Aorta (tissue), 5 donors: Measurements from ENCODE around the gene ARMC7. TPM values are rescaled to one million over a fixed set of nuclear protein-coding genes. Genes with fewer than 3 reads are reported as not detected.
"Not testable (repeated sequence)": the region's sequence is repeated elsewhere in the genome, so short reads cannot be mapped to it uniquely, and the experiment has no call there.

ENCODE experiments used
- ATAC-seq: fragments of 200-7000 bp; cut with Tn5 transposase; one replicate; pipeline ENCODE4 v1.9.1; 2022; ENCODE audit warnings: moderate library complexity; ENCODE audit not compliant: low FRiP score
- DNase-seq, 2 donors: peaks; one replicate each; pipeline ENCODE4 v3.0.0-alpha.2; 2020
- H3K27ac ChIP-seq, 2 donors: one replicate each; pipeline ENCODE4 v1.5.1; 2013; ENCODE audit warnings: low read length in 2 of 2, mild to moderate bottlenecking in 2 of 2, moderate library complexity in 2 of 2, control low read depth in 1 of 2, inconsistent platforms in 1 of 2, low read depth in 1 of 2
- H3K27me3 ChIP-seq, 2 donors: one replicate each; pipeline ENCODE4 v1.6.1; 2013; ENCODE audit warnings: control low read depth in 1 of 2, low read length in 1 of 2, mild to moderate bottlenecking in 1 of 2, moderate library complexity in 1 of 2; ENCODE audit not compliant: insufficient read depth in 2 of 2, control insufficient read depth in 1 of 2
- H3K36me3 ChIP-seq, 2 donors: one replicate each; pipeline ENCODE4 v1.6.1; 2013; ENCODE audit warnings: control low read depth in 1 of 2, low read length in 1 of 2, mild to moderate bottlenecking in 1 of 2; ENCODE audit not compliant: insufficient read depth in 2 of 2, control insufficient read depth in 1 of 2
- H3K4me1 ChIP-seq, 2 donors: one replicate each; pipeline ENCODE4 v1.6.1; 2013; ENCODE audit warnings: low read length in 2 of 2, control low read depth in 1 of 2, mild to moderate bottlenecking in 1 of 2, moderate library complexity in 1 of 2; ENCODE audit not compliant: insufficient read depth in 2 of 2, control insufficient read depth in 1 of 2
- H3K4me3 ChIP-seq, 2 donors: one replicate each; pipeline ENCODE4 v1.5.1; 2013; ENCODE audit warnings: low read length in 2 of 2, control low read depth in 1 of 2, mild to moderate bottlenecking in 1 of 2
- H3K9me3 ChIP-seq: one replicate; pipeline ENCODE4 v1.6.1; 2013; ENCODE audit warnings: mild to moderate bottlenecking, low read length; ENCODE audit not compliant: control insufficient read depth
- WGBS, 2 donors: extraction: QIAGEN DNeasy Blood & Tissue Kit; methylation state at CpG; one replicate each; pipeline ENCODE4 v1.1.7; 2013; 5-methylcytosine and 5-hydroxymethylcytosine counted together
- intact Hi-C, 2 donors: fragments of 100-400 bp; cut with DNase I; formaldehyde crosslinking; loops; one replicate each; pipeline versions ENCODE4 v1.14.2 to v1.15.0; 2022
- polyA plus RNA-seq, 2 donors: library from polyadenylated mRNA; stranded (reverse); fragments of 200-250 nt; gene quantifications; one replicate each; pipeline ENCODE4 v1.2.3, GENCODE V29; 2013
- total RNA-seq, 2 donors: library from RNA; stranded (reverse); fragmentation: NEBNext Ultra II Directional; extraction: Animal tissue kit (Norgen Biotek cat#: 25700); gene quantifications; one replicate each; pipeline ENCODE4 v1.2.1, GENCODE V29; 2021
- donor health status: healthy with polysubstance abuse.
- donor health status: Bipolar disorder and iron deficiency.
- donor health status: DM: no; HTN: no; CAD: no.
- donor health status: DM: no; HTN: no; CAD: no.
- donor health status: DM: yes; HTN: yes; CAD: no.

ARMC7 gene
- total and polyA plus RNA-seq, 4 donors, result 4.9 to 19.4 (median 8.6) TPM

- WGBS, 2 donors, result 91 to 92% methylated on average over 6 of the region's 6 CpGs
- Histone ChIP-seq H3K36me3 (no peaks in the 10 kb centered on the region), H3K27me3 (peaks cover 0 to 2% of the 10 kb centered on the region in 2 donors), H3K9me3 (no peaks in the 10 kb centered on the region), H3K4me3 (no peak overlapping the region), H3K27ac (no peak overlapping the region), H3K4me1 (no peaks in the 10 kb centered on the region)
- DNase-seq (no peak), ATAC-seq (no peak)
- intact Hi-C loops, result no loop called here
These were observed 42.8 kb downstream of the ARMC7 start for GRCh38 chr17:75152523-75152921.

GRCh38 chr17:75152922-75153779 lies 43.4 kb downstream of the ARMC7 start:
- H3K4me3 ChIP-seq, result peak overlapping the region; percentile 44 to 69
- H3K36me3 ChIP-seq, result no peaks in the 10 kb centered on the region
- H3K27me3 ChIP-seq, result peaks cover 0 to 2% of the 10 kb centered on the region in 2 donors
- H3K9me3 ChIP-seq, result no peaks in the 10 kb centered on the region
- intact Hi-C loops, result no loop called here
- DNase-seq, result peak in 1 of 2 donors; percentile 53
- no peak overlapping the region for H3K27ac ChIP-seq
- ATAC-seq, result no peak
- H3K4me1 ChIP-seq, result no peaks in the 10 kb centered on the region
- 5 to 7% methylated on average over 28 of the region's 28 CpGs for WGBS, 2 donors

- Histone ChIP-seq H3K4me1 (no peaks in the 10 kb centered on the region), H3K9me3 (no peaks in the 10 kb centered on the region), H3K4me3 (peak overlapping the region; percentile 44 to 69), H3K27ac (no peak overlapping the region), H3K27me3 (peaks cover 0 to 2% of the 10 kb centered on the region in 2 donors), H3K36me3 (no peaks in the 10 kb centered on the region)
- 0 to 1% methylated on average over 25 to 35 of the region's 35 CpGs for WGBS, 2 donors
- DNase-seq, result no peak
- intact Hi-C loops, result no loop called here
- ATAC-seq, result no peak
These were observed 44.0 kb downstream of the ARMC7 start for GRCh38 chr17:75153780-75154194.

GRCh38 chr17:75154195-75155106 lies 44.7 kb downstream of the ARMC7 start, which contains the start of gene JPT1:
TSS of gene JPT1 (minus strand) at chr17:75154512. CDS start at chr17:75154397, 115 bp downstream.
- peaks cover 0 to 2% of the 10 kb centered on the region in 2 donors for H3K27me3 ChIP-seq
- DNase-seq, result peak; percentile 98 to 99
- ATAC-seq, result peak; percentile 99
- intact Hi-C loops, result no loop called here
- no peaks in the 10 kb centered on the region for H3K36me3 ChIP-seq
- 2 to 3% methylated on average over 43 to 67 of the region's 67 CpGs for whole genome bisulfite sequencing, 2 donors
- H3K9me3 ChIP-seq, result no peaks in the 10 kb centered on the region
- no peaks in the 10 kb centered on the region for H3K4me1 ChIP-seq
- H3K4me3 ChIP-seq, result peak within 1 kb of the TSS; percentile 44 to 69
- H3K27ac ChIP-seq, result no peak within 1 kb of the TSS

- Histone ChIP-seq H3K27me3 (peaks cover 0 to 2% of the 10 kb centered on the region in 2 donors), H3K36me3 (no peaks in the 10 kb centered on the region), H3K4me1 (no peaks in the 10 kb centered on the region), H3K4me3 (no peak overlapping the region), H3K9me3 (no peaks in the 10 kb centered on the region), H3K27ac (no peak overlapping the region)
- DNase-seq (peak in 1 of 2 donors; percentile 5), ATAC-seq (no peak)
- WGBS, 2 donors, result 85 to 96% methylated on average over 3 of the region's 3 CpGs
- intact Hi-C loops, result no loop called here
These were observed 45.4 kb downstream of the ARMC7 start for GRCh38 chr17:75155191-75155601.

GRCh38 chr17:75158480-75158879 lies 48.7 kb downstream of the ARMC7 start:
- H3K36me3 ChIP-seq, H3K27ac ChIP-seq, H3K9me3 ChIP-seq, intact Hi-C loops, H3K4me1 ChIP-seq, H3K27me3 ChIP-seq, H3K4me3 ChIP-seq, ATAC-seq, DNase-seq: not testable (repeated sequence)
- 88 to 89% methylated on average over 8 of the region's 8 CpGs for WGBS, 2 donors

GRCh38 chr17:75159196-75160031 lies 49.6 kb downstream of the ARMC7 start:
- no peaks in the 10 kb centered on the region for H3K9me3 ChIP-seq
- H3K4me1 ChIP-seq, result no peaks in the 10 kb centered on the region
- 85 to 87% methylated on average over 4 of the region's 4 CpGs for WGBS, 2 donors
- H3K27ac ChIP-seq, result no peak overlapping the region
- no peaks in the 10 kb centered on the region for H3K27me3 ChIP-seq
- intact Hi-C loops, result no loop called here
- no peaks in the 10 kb centered on the region for H3K36me3 ChIP-seq
- DNase-seq (no peak), ATAC-seq (no peak)
- no peak overlapping the region for H3K4me3 ChIP-seq

GRCh38 chr17:75160211-75160610 lies 50.4 kb downstream of the ARMC7 start:
- Histone ChIP-seq H3K9me3 (no peaks in the 10 kb centered on the region), H3K4me3 (no peak overlapping the region), H3K27me3 (no peaks in the 10 kb centered on the region), H3K27ac (no peak overlapping the region), H3K4me1 (no peaks in the 10 kb centered on the region), H3K36me3 (no peaks in the 10 kb centered on the region)
- DNase-seq, result no peak
- 90% methylated on average over 5 of the region's 5 CpGs for WGBS, 2 donors
- no peak for ATAC-seq
- intact Hi-C loops, result no loop called here
